Peyer's patch (tissue), 4 donors: ENCODE results near the gene DPM1. TPM values are rescaled to one million over a fixed set of nuclear protein-coding genes. Genes with fewer than 3 reads are reported as not detected.

ENCODE experiments used
- DNase-seq, 3 donors: peaks; one replicate each; pipeline ENCODE4 v3.0.0-alpha.2; 2017 to 2019
- H3K27ac ChIP-seq, 4 donors: fragments of 200-600 bp; sonication (generic); one replicate each; pipeline ENCODE4 v1.5.1; 2016 to 2019
- H3K27me3 ChIP-seq, 2 donors: fragments of 200-600 bp; sonication (generic); one replicate each; pipeline ENCODE4 v1.5.1; 2019
- H3K36me3 ChIP-seq, 3 donors: fragments of 200-600 bp; sonication (generic); one replicate each; pipeline ENCODE4 v1.5.1; 2016 to 2019
- H3K4me1 ChIP-seq, 4 donors: fragments of 200-600 bp; sonication (generic); one replicate each; pipeline ENCODE4 v1.5.1; 2016 to 2019
- H3K4me3 ChIP-seq, 4 donors: fragments of 200-600 bp; sonication (generic); 1 replicate in 3 of 4; 2 replicates in 1 of 4; pipeline ENCODE4 v1.5.1; 2016 to 2019; ENCODE audit warnings: mild to moderate bottlenecking in 1 of 4
- H3K9me3 ChIP-seq, 4 donors: fragments of 200-600 bp; sonication (generic); one replicate each; pipeline ENCODE4 v1.5.1; 2016 to 2019; ENCODE audit warnings: mild to moderate bottlenecking in 1 of 4
- CTCF ChIP-seq, 6 experiments: fragments of 450-650 bp in 4 of 6; fragments of 200-600 bp in 2 of 6; sonication (generic) in 1 of 6; IDR thresholded peaks; one replicate each; pipeline ENCODE4 v1.5.1; 2017 to 2019; ENCODE audit warnings: antibody characterized with exemption in 6 of 6, mild to moderate bottlenecking in 3 of 6, moderate library complexity in 1 of 6
- POLR2A ChIP-seq, 2 donors: fragments of 450-650 bp; IDR thresholded peaks; one replicate each; pipeline ENCODE4 v1.5.1; 2017; ENCODE audit warnings: antibody characterized with exemption in 2 of 2, mild to moderate bottlenecking in 2 of 2, moderate library complexity in 2 of 2
- total RNA-seq, 4 donors: library from RNA; depleted of rRNA; stranded (reverse); fragments of >200 nt; gene quantifications; one replicate each; pipeline ENCODE4 v1.1.0, GENCODE V29; 2016

Gene DPM1
- total RNA-seq, 4 donors from 2014 or later, result 19.5 to 82.5 (median 24.8) TPM

GRCh38 chr20:50913690-50914375 lies 44.5 kb downstream of the DPM1 start:
- H3K27me3 ChIP-seq, result no peaks in the 10 kb centered on the region
- no peak for TF ChIP-seq CTCF (IDR thresholded peaks at IDR 0.05)
- TF ChIP-seq POLR2A (IDR thresholded peaks at IDR 0.05), result no peak
- H3K27ac ChIP-seq, result peak overlapping the region in 1 of 4 donors; percentile 23
- no peak for DNase-seq
- H3K36me3 ChIP-seq, result peaks cover 0 to 9% (median 0%) of the 10 kb centered on the region in 3 donors
- no peaks in the 10 kb centered on the region for H3K9me3 ChIP-seq
- H3K4me1 ChIP-seq, result peaks cover 0 to 38% (median 9%) of the 10 kb centered on the region in 4 donors
- no peak overlapping the region for H3K4me3 ChIP-seq

GRCh38 chr20:50911716-50912115 lies 46.6 kb downstream of the DPM1 start:
- TF ChIP-seq POLR2A (IDR thresholded peaks at IDR 0.05) (no peak), CTCF (IDR thresholded peaks at IDR 0.05) (no peak)

GRCh38 chr20:50911030-50911429 lies 47.3 kb downstream of the DPM1 start:
- Histone ChIP-seq H3K27ac (no peak overlapping the region), H3K27me3 (no peaks in the 10 kb centered on the region), H3K4me1 (peaks cover 0 to 24% (median 3%) of the 10 kb centered on the region in 4 donors), H3K36me3 (peaks cover 0 to 9% (median 0%) of the 10 kb centered on the region in 3 donors), H3K4me3 (no peak overlapping the region), H3K9me3 (no peaks in the 10 kb centered on the region)
- no peak for DNase-seq
- no peak for TF ChIP-seq CTCF (IDR thresholded peaks at IDR 0.05)
- no peak for TF ChIP-seq POLR2A (IDR thresholded peaks at IDR 0.05)

More at GRCh38 chr20:50911716-50912115, 46.6 kb downstream of the DPM1 start:
- Histone ChIP-seq H3K36me3 (peaks cover 0 to 9% (median 0%) of the 10 kb centered on the region in 3 donors), H3K27me3 (no peaks in the 10 kb centered on the region), H3K4me3 (no peak overlapping the region), H3K4me1 (peaks cover 0 to 31% (median 5%) of the 10 kb centered on the region in 4 donors), H3K9me3 (no peaks in the 10 kb centered on the region), H3K27ac (no peak overlapping the region)
- DNase-seq, result no peak

- no peak for DNase-seq
- H3K4me3 ChIP-seq, result no peak overlapping the region
- no peak overlapping the region for H3K27ac ChIP-seq
- H3K4me1 ChIP-seq, result peaks cover 0 to 11% (median 5%) of the 10 kb centered on the region in 4 donors
- H3K36me3 ChIP-seq, result peaks cover 0 to 8% (median 0%) of the 10 kb centered on the region in 3 donors
- H3K27me3 ChIP-seq, result no peaks in the 10 kb centered on the region
- H3K9me3 ChIP-seq, result no peaks in the 10 kb centered on the region
- no peak for TF ChIP-seq POLR2A (IDR thresholded peaks at IDR 0.05)
- TF ChIP-seq CTCF (IDR thresholded peaks at IDR 0.05), result no peak
Observed at GRCh38 chr20:50909413-50909812, 48.9 kb downstream of the DPM1 start.

- H3K36me3 ChIP-seq, result peaks cover 0 to 27% (median 0%) of the 10 kb centered on the region in 3 donors
- no peaks in the 10 kb centered on the region for H3K9me3 ChIP-seq
- H3K27ac ChIP-seq, result no peak overlapping the region
- TF ChIP-seq CTCF (IDR thresholded peaks at IDR 0.05) (no peak), POLR2A (IDR thresholded peaks at IDR 0.05) (no peak)
- H3K27me3 ChIP-seq, result no peaks in the 10 kb centered on the region
- no peak overlapping the region for H3K4me3 ChIP-seq
- peaks cover 0 to 5% (median 0%) of the 10 kb centered on the region in 4 donors for H3K4me1 ChIP-seq
- no peak for DNase-seq
Observed at GRCh38 chr20:50904067-50904570, 54.2 kb downstream of the DPM1 start.
